Right cardiac atrium (tissue), 5 donors: ENCODE measurements around the gene KCNIP4. TPM values are rescaled to one million over a fixed set of nuclear protein-coding genes. Genes with fewer than 3 reads are reported as not detected.

ENCODE experiments used
- ATAC-seq, 2 donors: fragments of 200-7000 bp; cut with Tn5 transposase; one replicate each; pipeline versions ENCODE4 v1.8.0 to v1.9.1; 2020; ENCODE audit warnings: moderate library complexity in 2 of 2, mild to moderate bottlenecking in 1 of 2
- DNase-seq, 3 donors: peaks; one replicate each; pipeline ENCODE4 v3.0.0-alpha.2; 2020
- H3K27ac ChIP-seq: one replicate; pipeline ENCODE4 v1.5.1; 2013; ENCODE audit warnings: mild to moderate bottlenecking, low read length, control low read depth, moderate library complexity
- H3K27me3 ChIP-seq: one replicate; pipeline ENCODE4 v1.6.1; 2013; ENCODE audit not compliant: control insufficient read depth, insufficient read depth
- H3K4me1 ChIP-seq: one replicate; pipeline ENCODE4 v1.6.1; 2013; ENCODE audit warnings: low read length; ENCODE audit not compliant: control insufficient read depth, insufficient read depth
- H3K4me3 ChIP-seq: one replicate; pipeline ENCODE4 v1.5.1; 2013; ENCODE audit warnings: low read length, control low read depth
- H3K9me3 ChIP-seq: one replicate; pipeline ENCODE4 v1.6.1; 2013; ENCODE audit warnings: low read length; ENCODE audit not compliant: control insufficient read depth
- WGBS: extraction: QIAGEN DNeasy Blood & Tissue Kit; methylation state at CpG from one replicate; pipeline ENCODE4 v1.1.7; 2013; 5-methylcytosine and 5-hydroxymethylcytosine counted together
- intact Hi-C, 4 donors: fragments of 100-400 bp; cut with DNase I; formaldehyde crosslinking; loops; one replicate each; pipeline versions ENCODE4 v1.11.0 to v1.14.0; 2022 to 2023
- polyA plus RNA-seq: library from polyadenylated mRNA; stranded (reverse); fragments of 200-250 nt; gene quantifications from one replicate; pipeline ENCODE4 v1.2.3, GENCODE V29; 2013
- total RNA-seq, 4 donors: library from RNA; stranded (reverse); fragmentation: NEBNext Ultra II Directional; extraction: Animal tissue kit (Norgen Biotek cat#: 25700); gene quantifications; one replicate each; pipeline ENCODE4 v1.2.1, GENCODE V29; 2021
- donor health status: healthy with polysubstance abuse.
- donor health status: DM: no; HTN: yes; CAD: no.
- donor health status: DM: no; HTN: no; CAD: no.
- donor health status: DM: no; HTN: yes; CAD: no; lungs with severe emphysema.
- donor health status: DM: yes; HTN: yes; CAD: no.

KCNIP4 gene
- total and polyA plus RNA-seq, 5 donors = 0.05 to 0.86 (median 0.23) TPM; not detected in 2

- 67% methylated on average over 4 of the region's 4 CpGs for WGBS
- no peak for DNase-seq
Observed at GRCh38 chr4:21882051-21882839, 66.3 kb downstream of the KCNIP4 start.

GRCh38 chr4:21879187-21879586 lies 69.4 kb downstream of the KCNIP4 start:
- Histone ChIP-seq H3K9me3 (no peaks in the 10 kb centered on the region), H3K27me3 (no peaks in the 10 kb centered on the region), H3K4me3 (no peak overlapping the region), H3K4me1 (no peaks in the 10 kb centered on the region), H3K27ac (no peak overlapping the region)
- no peak for ATAC-seq
- no peak for DNase-seq
- intact Hi-C loops = no loop called here
- WGBS = 64% methylated on average over 3 of the region's 3 CpGs

More at GRCh38 chr4:21882051-21882839, 66.3 kb downstream of the KCNIP4 start:
- H3K9me3 ChIP-seq = no peaks in the 10 kb centered on the region
- H3K4me3 ChIP-seq = no peak overlapping the region
- intact Hi-C loops = no loop called here
- no peak overlapping the region for H3K27ac ChIP-seq
- H3K27me3 ChIP-seq = no peaks in the 10 kb centered on the region
- no peak for ATAC-seq
- H3K4me1 ChIP-seq = no peaks in the 10 kb centered on the region

- intact Hi-C loops = no loop called here
- DNase-seq (no peak), ATAC-seq (no peak)
- Histone ChIP-seq H3K9me3 (no peaks in the 10 kb centered on the region), H3K4me3 (no peak overlapping the region), H3K27me3 (no peaks in the 10 kb centered on the region), H3K27ac (no peak overlapping the region), H3K4me1 (no peaks in the 10 kb centered on the region)
- 9% methylated on average over 1 of the region's 1 CpG for WGBS
Observed at GRCh38 chr4:21876711-21877110, 71.9 kb downstream of the KCNIP4 start.

- Histone ChIP-seq H3K4me1 (no peaks in the 10 kb centered on the region), H3K27ac (no peak overlapping the region), H3K9me3 (no peaks in the 10 kb centered on the region), H3K4me3 (no peak overlapping the region), H3K27me3 (no peaks in the 10 kb centered on the region)
- intact Hi-C loops = no loop called here
- WGBS = 64% methylated on average over 1 of the region's 1 CpG
- ATAC-seq = no peak
- no peak for DNase-seq
Observed at GRCh38 chr4:21873145-21873544, 75.4 kb downstream of the KCNIP4 start.

GRCh38 chr4:21872101-21872500 lies 76.5 kb downstream of the KCNIP4 start:
- H3K27ac ChIP-seq = no peak overlapping the region
- no peaks in the 10 kb centered on the region for H3K27me3 ChIP-seq
- H3K4me3 ChIP-seq = no peak overlapping the region
- WGBS = 21% methylated on average over 5 of the region's 5 CpGs
- intact Hi-C loops = no loop called here
- DNase-seq = no peak
- no peaks in the 10 kb centered on the region for H3K9me3 ChIP-seq
- H3K4me1 ChIP-seq = no peaks in the 10 kb centered on the region
- no peak for ATAC-seq

GRCh38 chr4:21869978-21870745 lies 78.4 kb downstream of the KCNIP4 start:
- whole genome bisulfite sequencing = 86% methylated on average over 8 of the region's 8 CpGs
- no peaks in the 10 kb centered on the region for H3K27me3 ChIP-seq
- intact Hi-C loops = no loop called here
- H3K9me3 ChIP-seq = no peaks in the 10 kb centered on the region
- no peak overlapping the region for H3K27ac ChIP-seq
- DNase-seq = no peak
- no peaks in the 10 kb centered on the region for H3K4me1 ChIP-seq
- no peak for ATAC-seq
- no peak overlapping the region for H3K4me3 ChIP-seq

GRCh38 chr4:21864686-21865085 lies 83.9 kb downstream of the KCNIP4 start:
- H3K27ac ChIP-seq = no peak overlapping the region
- no peak for ATAC-seq
- H3K27me3 ChIP-seq = no peaks in the 10 kb centered on the region
- 91% methylated on average over 2 of the region's 2 CpGs for WGBS
- no peaks in the 10 kb centered on the region for H3K9me3 ChIP-seq
- intact Hi-C loops = no loop called here
- DNase-seq = no peak
- no peak overlapping the region for H3K4me3 ChIP-seq
- no peaks in the 10 kb centered on the region for H3K4me1 ChIP-seq

- ATAC-seq (no peak), DNase-seq (no peak)
- H3K4me3 ChIP-seq = no peak overlapping the region
- WGBS = 93% methylated on average over 6 of the region's 6 CpGs
- intact Hi-C loops = no loop called here
- no peak overlapping the region for H3K27ac ChIP-seq
- no peaks in the 10 kb centered on the region for H3K9me3 ChIP-seq
- H3K27me3 ChIP-seq = no peaks in the 10 kb centered on the region
- no peaks in the 10 kb centered on the region for H3K4me1 ChIP-seq
Observed at GRCh38 chr4:21862917-21863316, 85.7 kb downstream of the KCNIP4 start.

GRCh38 chr4:21858971-21859370 lies 89.6 kb downstream of the KCNIP4 start:
- Histone ChIP-seq H3K9me3 (no peaks in the 10 kb centered on the region), H3K27ac (no peak overlapping the region), H3K4me3 (no peak overlapping the region), H3K27me3 (no peaks in the 10 kb centered on the region), H3K4me1 (no peaks in the 10 kb centered on the region)
- intact Hi-C loops = no loop called here
- DNase-seq = no peak
- ATAC-seq = no peak
- WGBS = 79% methylated on average over 3 of the region's 3 CpGs

GRCh38 chr4:21856754-21857153 lies 91.8 kb downstream of the KCNIP4 start:
- WGBS = 51% methylated on average over 2 of the region's 2 CpGs
- ATAC-seq (no peak), DNase-seq (no peak)
- Histone ChIP-seq H3K4me1 (no peaks in the 10 kb centered on the region), H3K27ac (no peak overlapping the region), H3K27me3 (no peaks in the 10 kb centered on the region), H3K9me3 (no peaks in the 10 kb centered on the region), H3K4me3 (no peak overlapping the region)
- intact Hi-C loops = no loop called here

GRCh38 chr4:21856301-21856700 lies 92.3 kb downstream of the KCNIP4 start:
- 73% methylated on average over 6 of the region's 6 CpGs for WGBS
- DNase-seq = peak in 2 of 3 donors; percentile 21 to 22

More at GRCh38 chr4:21856301-21856700, 92.3 kb downstream of the KCNIP4 start:
- no peak overlapping the region for H3K4me3 ChIP-seq
- no peaks in the 10 kb centered on the region for H3K9me3 ChIP-seq
- H3K27ac ChIP-seq = no peak overlapping the region
- intact Hi-C loops = no loop called here
- H3K4me1 ChIP-seq = no peaks in the 10 kb centered on the region
- peak in 1 of 2 donors; percentile 36 for ATAC-seq
- no peaks in the 10 kb centered on the region for H3K27me3 ChIP-seq
